SKM-1 (cell line): ENCODE data around the gene MYL12B.

ENCODE experiments used
- DNase-seq: peaks from one replicate; lab custom pipeline; 2025; ENCODE audit not compliant: unreplicated experiment; lab: John Stamatoyannopoulos, UW

MYL12B gene

GRCh38 chr18:3234457-3234856 is 27.5 kb upstream of the MYL12B start:
- no peak for DNase-seq

GRCh38 chr18:3235846-3236245 is 26.1 kb upstream of the MYL12B start:
- no peak for DNase-seq

- no peak for DNase-seq
These were observed 25.5 kb upstream of the MYL12B start for GRCh38 chr18:3236470-3236869.

DNA sequence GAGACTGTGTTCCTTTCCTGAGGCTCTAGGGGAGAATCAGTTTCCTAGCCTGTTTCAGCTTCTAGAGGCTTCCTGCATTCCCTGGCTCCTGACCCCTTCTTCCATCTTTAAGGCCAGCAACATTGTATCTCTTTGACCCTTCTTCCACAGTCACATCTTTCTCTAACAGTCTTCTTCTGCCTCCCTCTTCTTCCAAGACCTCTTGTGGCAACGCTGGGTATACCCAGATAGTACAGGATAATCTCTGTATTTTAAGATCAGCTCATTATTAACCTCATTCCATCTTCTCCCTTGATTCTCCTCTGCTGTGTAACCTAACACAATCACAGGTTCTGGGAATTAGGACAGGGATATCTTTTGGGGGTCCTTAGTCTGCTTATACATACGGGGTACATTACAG is 23.2 kb upstream of the MYL12B start:
- DNase-seq: no peak

GRCh38 chr18:3245185-3245564 is 16.8 kb upstream of the MYL12B start:
- DNase-seq: no peak

GRCh38 chr18:3245853-3246634 is 15.9 kb upstream of the MYL12B start:
- DNase-seq: peak; percentile 86

DNA sequence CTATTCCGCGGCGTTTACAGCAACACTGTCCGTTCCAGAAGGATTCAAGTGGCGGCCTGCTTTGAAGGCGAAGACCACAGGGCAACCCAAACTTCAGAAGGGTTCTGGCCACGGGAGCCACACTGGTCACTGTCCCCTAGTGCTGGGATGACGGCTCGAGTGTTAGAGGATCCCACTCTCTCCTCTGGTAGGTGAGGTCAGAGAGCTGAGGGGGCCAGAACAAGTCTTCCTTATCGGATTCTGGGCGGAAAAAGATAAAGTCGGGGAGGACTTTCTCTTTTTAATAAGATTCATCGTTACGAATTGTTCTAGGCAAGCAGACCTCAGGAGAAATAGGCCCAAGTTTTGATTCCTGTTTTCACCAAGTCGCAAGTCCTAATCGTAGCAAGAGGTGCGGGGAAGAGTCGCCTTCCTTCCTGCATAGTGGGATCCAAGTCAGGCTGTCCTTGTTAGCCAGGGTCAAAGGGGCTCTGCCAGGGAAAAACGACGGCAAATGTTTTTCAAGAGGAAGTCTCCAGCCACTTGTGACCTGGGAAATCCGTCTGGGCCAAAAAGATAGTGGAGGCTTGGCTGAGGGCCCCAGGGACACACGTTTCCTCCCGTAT is 15.2 kb upstream of the MYL12B start:
- no peak for DNase-seq

DNA sequence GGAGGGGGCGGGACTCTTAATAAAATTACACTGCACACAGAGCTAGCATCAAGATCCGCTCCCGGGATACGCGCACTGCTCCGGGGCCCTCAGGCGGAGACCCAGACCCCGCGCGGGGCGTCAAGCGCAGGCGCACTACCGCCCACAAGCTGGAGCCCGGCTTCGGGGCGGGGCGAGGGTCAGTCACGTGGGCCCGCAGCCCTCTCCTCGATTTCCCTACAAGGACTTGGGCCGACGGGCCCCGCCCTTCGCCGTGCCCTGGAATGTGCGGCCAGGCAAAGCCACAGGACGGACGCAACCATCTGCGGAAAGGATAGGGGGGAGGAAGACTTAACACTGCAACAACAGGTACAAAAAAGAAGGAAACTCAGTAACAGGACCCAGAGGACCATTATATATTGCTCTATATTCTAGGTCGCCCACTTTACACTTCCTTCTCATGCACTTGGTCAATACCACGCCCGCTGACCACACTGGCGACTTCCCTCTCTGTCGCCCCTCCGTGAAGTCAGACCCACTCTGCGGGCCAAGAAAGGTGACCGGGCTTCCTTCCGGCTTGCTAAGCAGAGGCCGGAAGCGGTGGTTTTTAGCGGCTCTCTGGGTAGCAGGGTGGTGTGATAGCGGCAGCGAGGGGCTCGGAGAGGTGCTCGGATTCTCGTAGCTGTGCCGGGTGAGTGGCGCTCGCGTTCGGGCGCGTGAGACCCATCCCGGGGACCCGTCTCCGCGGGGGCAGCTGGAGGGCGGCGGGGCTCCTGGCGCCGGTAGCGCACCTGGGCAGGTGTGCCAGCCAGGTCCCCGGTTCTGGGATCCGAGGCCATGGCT is 14.5 kb upstream of the MYL12B start, which contains the start of gene MYL12A:
Gene MYL12A (plus strand): TSS at position 562 of the 822 bp plus-strand sequence. CDS start 5,447 bp downstream, outside the sequence.
- peak; percentile 95 for DNase-seq

GRCh38 chr18:3248062-3248657 is 13.8 kb upstream of the MYL12B start:
- DNase-seq: no peak

DNA sequence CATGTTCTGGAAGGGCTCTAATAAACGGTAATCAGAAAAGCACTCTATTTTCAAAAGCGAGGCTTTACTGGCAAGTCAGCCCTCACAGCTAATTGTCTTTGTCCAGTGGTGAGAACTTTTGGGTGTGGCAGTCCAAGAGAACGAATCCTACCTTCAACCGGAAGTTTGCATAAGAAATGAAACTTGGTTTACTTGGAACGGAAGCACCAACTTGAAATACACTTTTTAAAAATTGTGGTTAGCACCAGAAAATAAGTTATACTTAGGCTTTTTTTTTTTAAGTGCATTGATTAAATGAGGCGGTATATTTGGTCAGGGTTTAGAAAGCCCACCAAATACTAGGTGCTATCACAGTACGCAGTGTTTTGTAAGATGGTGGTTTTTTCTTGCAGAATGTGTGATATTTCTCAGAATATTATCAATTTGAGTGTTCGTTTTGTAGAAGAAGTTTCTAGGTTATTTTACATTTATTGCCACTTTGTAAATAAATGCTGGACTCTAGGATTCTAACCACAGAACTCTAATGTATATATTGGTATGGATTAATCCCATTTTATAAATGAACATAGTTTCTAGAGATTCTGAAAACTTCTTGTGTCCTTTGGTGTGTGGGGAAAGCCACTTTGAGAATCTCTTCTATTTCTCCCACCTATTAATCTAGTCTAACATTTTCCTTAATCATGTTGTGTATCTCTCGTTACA is 13.1 kb upstream of the MYL12B start:
- DNase-seq: peak; percentile 33

DNA sequence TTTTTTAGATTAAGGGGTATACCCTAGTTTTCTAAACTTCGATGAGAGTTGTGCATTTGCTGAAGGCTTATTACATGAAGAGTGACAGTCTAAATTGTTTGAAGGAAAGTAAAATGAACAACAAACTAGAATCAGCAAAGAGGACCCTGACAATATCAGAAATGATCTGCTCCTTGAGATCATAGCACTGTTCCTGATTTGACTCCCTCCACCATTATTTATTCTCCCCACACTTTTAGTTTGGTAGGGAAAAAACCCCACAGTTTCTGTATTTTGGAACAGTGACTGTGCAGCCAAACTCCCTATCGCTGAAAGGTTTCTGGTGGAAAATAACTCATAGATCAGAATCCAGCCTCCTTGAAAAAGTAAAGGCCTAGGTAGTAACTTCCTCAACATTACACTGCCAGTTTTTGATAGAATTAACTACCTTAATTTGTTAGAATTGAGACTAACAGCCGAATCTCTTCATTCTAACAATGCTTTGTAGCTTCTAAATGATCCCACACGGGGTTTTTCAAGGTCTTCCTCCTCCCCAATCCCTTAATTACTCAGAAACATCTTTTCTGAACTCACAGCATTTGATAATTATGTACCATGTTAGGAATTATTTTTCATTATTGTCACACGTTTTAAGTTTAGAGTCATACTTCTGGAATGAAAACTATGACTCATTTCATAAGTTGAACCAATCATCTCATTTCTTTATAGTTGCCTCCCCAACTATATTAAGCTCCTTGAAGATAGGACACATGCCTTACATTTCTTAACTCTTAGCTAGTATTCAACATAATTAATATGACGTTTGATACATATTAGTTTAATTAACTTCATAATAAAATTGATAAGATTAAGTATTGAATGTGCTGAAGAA is 11.5 kb upstream of the MYL12B start:
- no peak for DNase-seq

GRCh38 chr18:3251249-3251962 is 10.5 kb upstream of the MYL12B start:
- no peak for DNase-seq

DNA sequence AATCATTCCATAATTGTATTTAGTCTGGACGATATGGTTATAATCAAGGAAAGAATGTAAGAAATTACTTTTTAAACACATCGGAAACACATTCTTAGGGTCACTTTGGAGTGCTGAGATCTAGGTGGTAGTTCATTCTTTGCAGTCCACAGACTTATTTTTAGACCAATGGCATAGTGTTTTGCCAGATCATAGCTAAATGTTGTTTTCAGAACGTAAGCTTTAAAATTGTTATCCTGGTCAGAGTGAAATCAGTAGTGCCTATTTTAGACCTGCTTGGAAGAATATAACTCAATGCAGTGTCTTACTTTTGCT is 10.0 kb upstream of the MYL12B start:
- DNase-seq: no peak

DNA sequence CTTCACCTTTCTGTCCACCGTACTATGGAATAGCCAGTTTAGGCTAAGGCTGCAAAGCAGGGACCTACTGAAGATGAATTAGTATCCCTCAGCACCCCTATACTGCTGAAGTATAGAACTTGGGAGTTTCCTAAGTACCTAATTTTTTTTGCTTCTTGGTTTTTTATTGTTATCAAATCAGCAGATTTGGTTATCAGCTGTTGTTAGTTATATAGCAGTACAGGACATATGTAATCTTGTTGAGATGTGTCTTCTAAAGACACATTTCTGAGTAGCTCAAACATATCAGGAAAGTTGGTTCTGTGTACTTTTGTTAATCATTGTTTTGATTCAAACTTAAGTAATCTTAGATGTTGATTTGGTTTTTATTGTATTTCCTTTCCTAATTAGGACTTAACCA is 9.1 kb upstream of the MYL12B start:
- no peak for DNase-seq

- DNase-seq: no peak
These were observed 7.2 kb upstream of the MYL12B start for GRCh38 chr18:3254725-3255124.

DNA sequence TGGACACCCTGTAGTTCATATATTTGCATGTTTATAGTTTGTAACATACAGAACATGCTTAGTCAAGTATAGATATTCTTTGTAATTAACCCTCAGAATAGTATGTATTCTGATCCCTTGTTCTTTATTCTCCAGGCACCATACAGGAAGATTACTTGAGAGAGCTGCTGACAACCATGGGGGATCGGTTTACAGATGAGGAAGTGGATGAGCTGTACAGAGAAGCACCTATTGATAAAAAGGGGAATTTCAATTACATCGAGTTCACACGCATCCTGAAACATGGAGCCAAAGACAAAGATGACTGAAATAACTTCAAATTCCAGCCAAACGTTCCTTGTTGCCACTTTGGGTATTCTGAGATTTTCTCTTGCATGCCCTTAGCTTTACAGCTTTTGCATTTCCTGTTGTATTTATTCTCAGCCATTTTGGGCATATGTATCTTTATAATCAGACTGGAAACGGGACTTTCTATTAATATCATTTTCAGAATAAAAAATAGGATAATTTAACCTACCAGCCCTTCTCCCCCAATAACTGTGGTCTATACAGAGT is 6.2 kb upstream of the MYL12B start:
- DNase-seq: no peak

DNA sequence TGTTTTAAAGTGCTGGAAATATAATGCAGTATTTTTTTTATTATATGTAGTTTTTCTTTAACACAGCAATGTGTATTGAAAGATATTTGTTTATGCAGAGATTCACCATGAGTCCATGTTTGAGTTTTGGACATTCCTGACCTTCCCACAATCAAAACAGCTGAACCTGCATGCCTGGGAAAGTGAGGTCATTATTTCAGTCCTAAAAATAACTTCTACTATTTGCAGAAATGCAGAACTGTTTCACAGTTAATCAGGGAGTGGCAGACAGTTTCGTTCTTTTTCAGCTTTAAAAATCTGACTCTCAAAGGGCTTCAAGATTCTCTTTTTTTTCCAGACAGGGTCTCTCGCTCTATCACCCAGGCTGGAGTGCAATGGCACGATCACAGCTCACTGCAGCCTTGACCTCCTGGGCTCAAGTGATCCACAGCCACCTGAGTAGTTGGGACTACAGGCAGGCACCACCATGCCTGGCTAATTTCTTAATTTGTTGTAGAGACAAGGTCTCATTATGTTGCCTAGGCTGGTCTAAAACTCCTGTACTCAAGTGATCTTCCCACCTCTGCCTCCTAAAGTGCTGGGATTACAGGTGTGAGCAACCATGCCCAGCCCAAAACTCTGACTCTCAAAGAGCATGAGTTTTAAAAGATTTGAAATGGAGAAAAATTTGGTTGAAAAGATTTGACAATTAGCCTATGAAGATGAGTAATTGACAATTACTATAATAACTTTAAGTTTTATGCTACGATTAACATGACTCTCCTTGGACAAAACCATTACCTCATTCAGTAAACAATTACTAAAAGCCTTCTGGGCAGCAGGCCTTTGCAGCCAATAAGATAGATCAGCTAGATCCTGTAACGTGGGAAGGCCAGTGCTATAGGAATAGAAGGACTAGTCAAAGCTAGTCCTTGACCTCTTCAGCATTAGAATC is 5.0 kb upstream of the MYL12B start:
- DNase-seq: no peak

GRCh38 chr18:3257627-3258120 is 4.3 kb upstream of the MYL12B start:
- DNase-seq: no peak
